GM23338 (cell line): ENCODE data around the gene ABCG2.

Source experiments
- CREB1 ChIP-seq: fragments of 250-450 bp; sonication (Bioruptor Pico); IDR thresholded peaks from 2 replicates; pipeline ENCODE4 v1.5.0; 2020; ENCODE audit warnings: low read depth, mild to moderate bottlenecking, moderate library complexity
- CTCF ChIP-seq, 2 experiments: fragments of 200-600 bp in 1 of 2; sonication (generic) in 1 of 2; conservative IDR thresholded peaks; 2 replicates each; pipeline versions ENCODE4 v1.5.1 to v1.6.1; 2016 to 2017; ENCODE audit warnings: antibody characterized with exemption in 2 of 2, low read depth in 2 of 2, mild to moderate bottlenecking in 2 of 2, moderate library complexity in 1 of 2
- EZH2phosphoT487 ChIP-seq: fragments of 200-600 bp; sonication (generic); IDR thresholded peaks from one replicate; pipeline ENCODE4 v1.8.1; 2018; ENCODE audit warnings: antibody characterized with exemption; ENCODE audit not compliant: unreplicated experiment
- POLR2AphosphoS5 ChIP-seq: IDR thresholded peaks from 2 replicates; pipeline ENCODE4 v1.6.1; 2016; ENCODE audit warnings: antibody characterized with exemption, low read depth
- REST ChIP-seq: IDR thresholded peaks from one replicate; pipeline ENCODE4 v1.6.1; 2018; ENCODE audit warnings: antibody characterized with exemption; ENCODE audit not compliant: unreplicated experiment

- TF ChIP-seq CTCF (conservative IDR thresholded peaks at IDR 0.05; ENCODE audit: low read depth in 2 of 2): no peak
- no peak for TF ChIP-seq EZH2phosphoT487
- no peak for TF ChIP-seq CREB1 (CRISPR knock-in tag)
- no peak for TF ChIP-seq REST
- TF ChIP-seq POLR2AphosphoS5: no peak
Observed at GRCh38 chr4:88185906-88186305, 27.5 kb upstream of the ABCG2 start.
